ENCODE measurements around the gene EPB41L1. TPM values are rescaled to one million over a fixed set of nuclear protein-coding genes. Genes with fewer than 3 reads are reported as not detected.

Gene EPB41L1
- total RNA-seq, 1 donor from 2014 or later: 54.8 TPM

DNA sequence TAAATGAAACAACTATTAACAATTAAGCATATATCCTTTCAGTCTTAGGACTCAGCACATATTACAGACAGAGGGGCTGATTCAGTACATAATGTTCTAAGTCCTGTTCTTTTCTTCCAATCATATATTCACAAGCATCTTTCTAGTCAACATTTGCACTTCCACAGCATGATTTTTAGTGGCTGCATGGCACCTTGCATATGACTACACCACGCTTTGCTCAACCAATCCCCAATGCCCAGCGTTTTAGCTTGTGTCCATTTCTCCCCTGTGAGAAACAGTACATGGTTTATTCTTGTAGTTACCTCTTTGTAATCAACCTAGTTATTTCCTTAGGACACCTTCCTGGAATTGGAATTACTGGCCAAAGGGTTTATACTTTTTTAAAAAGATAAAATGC is 115.0 kb downstream of the EPB41L1 start:
- Histone ChIP-seq H3K27me3 (no peaks in the 10 kb centered on the region), H3K27ac (no peak overlapping the region), H3K4me1 (no peaks in the 10 kb centered on the region), H3K9me3 (no peaks in the 10 kb centered on the region), H3K4me3 (no peak overlapping the region), H3K36me3 (no peaks in the 10 kb centered on the region)
- intact Hi-C loops (cut with DNase I): no loop called here
- DNase-seq (ENCODE audit: extremely low spot score in 2 of 2): no peak
- TF ChIP-seq, protein P1, sequence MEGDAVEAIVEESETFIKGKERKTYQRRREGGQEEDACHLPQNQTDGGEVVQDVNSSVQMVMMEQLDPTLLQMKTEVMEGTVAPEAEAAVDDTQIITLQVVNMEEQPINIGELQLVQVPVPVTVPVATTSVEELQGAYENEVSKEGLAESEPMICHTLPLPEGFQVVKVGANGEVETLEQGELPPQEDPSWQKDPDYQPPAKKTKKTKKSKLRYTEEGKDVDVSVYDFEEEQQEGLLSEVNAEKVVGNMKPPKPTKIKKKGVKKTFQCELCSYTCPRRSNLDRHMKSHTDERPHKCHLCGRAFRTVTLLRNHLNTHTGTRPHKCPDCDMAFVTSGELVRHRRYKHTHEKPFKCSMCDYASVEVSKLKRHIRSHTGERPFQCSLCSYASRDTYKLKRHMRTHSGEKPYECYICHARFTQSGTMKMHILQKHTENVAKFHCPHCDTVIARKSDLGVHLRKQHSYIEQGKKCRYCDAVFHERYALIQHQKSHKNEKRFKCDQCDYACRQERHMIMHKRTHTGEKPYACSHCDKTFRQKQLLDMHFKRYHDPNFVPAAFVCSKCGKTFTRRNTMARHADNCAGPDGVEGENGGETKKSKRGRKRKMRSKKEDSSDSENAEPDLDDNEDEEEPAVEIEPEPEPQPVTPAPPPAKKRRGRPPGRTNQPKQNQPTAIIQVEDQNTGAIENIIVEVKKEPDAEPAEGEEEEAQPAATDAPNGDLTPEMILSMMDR (IDR thresholded peaks at IDR 0.05): no peak

DNA sequence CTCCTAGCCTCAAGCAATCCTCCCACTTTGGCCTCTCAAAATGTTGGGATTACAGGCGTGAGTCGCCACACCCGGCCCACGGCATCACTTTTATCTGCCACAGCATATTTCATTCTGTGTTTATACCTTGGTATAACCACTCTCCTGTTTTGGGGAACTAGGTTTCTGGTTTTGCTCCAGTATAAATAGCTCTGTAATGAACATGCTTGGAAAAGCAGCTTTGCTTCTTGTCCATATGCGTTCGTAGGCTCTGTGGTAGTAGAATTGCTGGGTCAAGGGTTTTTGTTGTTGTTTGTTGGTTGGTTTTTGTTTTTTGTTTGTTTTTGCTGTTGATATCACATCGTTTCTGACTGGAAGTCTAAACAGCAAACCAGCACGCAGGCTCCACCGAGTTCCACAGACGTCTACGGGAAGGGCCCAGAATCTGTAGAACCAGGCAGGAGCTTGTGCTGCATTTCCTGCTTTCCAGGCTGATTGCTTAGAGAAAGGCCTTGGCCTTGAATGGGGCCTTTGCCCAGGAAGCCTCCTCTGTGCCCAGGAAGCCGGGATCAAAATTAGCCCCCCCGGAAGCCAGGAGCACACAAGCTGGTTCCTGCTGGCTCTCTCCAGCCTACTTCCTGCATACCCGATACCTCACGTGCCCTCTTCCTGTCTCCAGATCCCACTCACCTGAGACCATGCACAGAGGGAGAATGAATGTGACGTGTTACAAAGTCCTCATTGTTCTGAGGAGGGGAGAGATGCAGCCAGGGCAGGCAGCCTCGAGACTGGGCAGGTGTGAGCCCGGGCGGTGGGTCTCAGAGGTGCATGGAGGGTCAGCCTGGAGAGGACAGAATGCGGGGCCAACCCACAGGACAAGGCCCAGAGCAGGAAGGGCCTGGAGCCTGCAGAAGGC is 116.5 kb downstream of the EPB41L1 start:
- no peaks in the 10 kb centered on the region for H3K36me3 ChIP-seq
- no peak overlapping the region for H3K4me3 ChIP-seq
- intact Hi-C loops (cut with DNase I): no loop called here
- H3K9me3 ChIP-seq: no peaks in the 10 kb centered on the region
- DNase-seq (ENCODE audit: extremely low spot score in 2 of 2): no peak
- no peak overlapping the region for H3K27ac ChIP-seq
- H3K27me3 ChIP-seq: no peaks in the 10 kb centered on the region
- TF ChIP-seq, protein P1 (IDR thresholded peaks at IDR 0.05): no peak
- TF ChIP-seq POLR2A (IDR thresholded peaks at IDR 0.05): no peak
- H3K4me1 ChIP-seq: no peaks in the 10 kb centered on the region

DNA sequence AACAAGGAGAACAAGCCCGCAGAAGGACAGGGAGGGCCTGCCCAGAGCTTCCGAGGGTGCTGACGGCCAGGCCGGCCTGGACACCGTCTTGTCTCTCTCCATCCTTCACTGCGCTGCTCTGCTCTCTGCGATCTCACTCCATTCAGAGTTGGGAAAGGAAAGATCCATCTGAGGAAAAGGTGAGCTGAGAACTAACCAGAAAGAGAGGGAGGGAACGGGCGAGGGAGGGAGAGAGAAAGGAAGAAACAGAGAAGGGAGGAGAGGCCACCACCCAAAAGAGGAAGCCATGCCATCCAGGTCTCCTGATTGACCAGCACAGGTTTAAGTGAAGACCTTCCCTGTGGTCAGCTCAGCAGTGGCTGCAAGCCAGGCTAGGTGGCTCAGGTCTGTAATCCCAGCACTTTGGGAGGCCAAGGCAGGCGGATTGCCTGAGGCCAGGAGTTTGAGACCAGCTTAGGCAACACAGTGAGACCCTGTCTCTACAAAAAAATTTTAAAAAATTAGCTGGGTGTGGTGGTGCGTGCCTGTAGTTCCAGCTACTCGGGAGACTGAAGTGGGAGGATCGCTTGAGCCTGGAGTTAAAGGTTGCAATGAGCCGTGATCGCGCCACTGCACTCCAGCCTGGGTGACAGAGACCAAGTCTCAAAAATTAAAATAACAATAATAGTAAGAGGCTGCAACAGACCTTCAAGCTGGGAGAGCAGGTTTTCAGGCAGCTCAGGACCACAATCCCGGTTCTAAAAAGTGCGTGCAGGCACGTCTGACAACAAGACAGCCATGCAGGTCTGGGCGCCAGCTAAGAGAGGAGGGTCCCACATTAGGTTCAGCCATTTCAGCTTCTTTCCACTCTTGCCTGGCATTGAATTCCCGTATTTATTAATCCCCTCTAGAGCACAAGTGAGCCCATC is 117.4 kb downstream of the EPB41L1 start:
- Histone ChIP-seq H3K27me3 (no peaks in the 10 kb centered on the region), H3K27ac (no peak overlapping the region), H3K4me3 (no peak overlapping the region), H3K9me3 (no peaks in the 10 kb centered on the region), H3K4me1 (no peaks in the 10 kb centered on the region), H3K36me3 (no peaks in the 10 kb centered on the region)
- no peak for DNase-seq (ENCODE audit: extremely low spot score in 2 of 2)
- intact Hi-C loops (cut with DNase I): no loop called here
- TF ChIP-seq, protein P1 (IDR thresholded peaks at IDR 0.05): no peak
- TF ChIP-seq POLR2A (IDR thresholded peaks at IDR 0.05) (no peak), POLR2AphosphoS5 (IDR thresholded peaks at IDR 0.05; ENCODE audit: insufficient read depth in 1 of 2, low read depth in 1 of 2) (no peak)

DNA sequence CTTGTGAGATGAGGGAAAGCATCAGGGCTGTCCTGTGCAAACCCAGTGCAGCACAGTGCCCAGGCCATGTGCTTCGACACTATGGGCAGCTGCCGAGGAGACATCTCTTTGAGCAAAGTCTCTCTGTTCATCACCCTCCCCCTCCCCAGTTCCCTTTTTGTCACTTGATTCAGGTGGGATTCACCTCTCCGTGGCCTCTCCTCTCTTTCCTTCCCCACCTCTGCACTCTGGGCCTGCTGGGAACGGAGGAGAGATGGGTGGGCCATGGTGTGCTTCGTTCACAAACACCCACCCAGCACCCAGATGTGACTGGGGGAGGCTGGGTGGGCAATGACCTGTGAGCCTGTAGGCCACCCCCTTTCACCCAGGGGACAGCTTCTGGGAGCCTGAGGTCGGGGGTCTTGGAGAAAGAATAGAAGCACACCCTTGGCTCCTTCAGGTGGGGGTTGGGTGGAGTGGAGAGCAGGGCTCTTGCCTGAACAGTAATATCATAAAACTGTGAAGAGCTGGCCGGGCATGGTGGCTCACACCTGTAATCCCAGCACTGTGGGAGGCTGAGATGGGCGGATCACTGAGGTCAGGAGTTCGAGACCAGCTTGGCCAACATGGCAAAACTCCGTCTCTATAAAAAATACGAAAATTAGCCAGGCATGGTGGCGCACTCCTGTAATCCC is 118.1 kb downstream of the EPB41L1 start:
- H3K27me3 ChIP-seq: no peaks in the 10 kb centered on the region
- TF ChIP-seq POLR2A (IDR thresholded peaks at IDR 0.05): no peak
- no peak for TF ChIP-seq POLR2AphosphoS5 (IDR thresholded peaks at IDR 0.05; ENCODE audit: insufficient read depth in 1 of 2, low read depth in 1 of 2)
- TF ChIP-seq, protein P1 (IDR thresholded peaks at IDR 0.05): no peak
- no peaks in the 10 kb centered on the region for H3K4me1 ChIP-seq
- intact Hi-C loops (cut with DNase I): no loop called here
- DNase-seq (ENCODE audit: extremely low spot score in 2 of 2): no peak
- no peaks in the 10 kb centered on the region for H3K36me3 ChIP-seq
- no peaks in the 10 kb centered on the region for H3K9me3 ChIP-seq
- H3K4me3 ChIP-seq: no peak overlapping the region
- H3K27ac ChIP-seq: no peak overlapping the region

Measured in vagina (tissue), 2 donors.